Muscle layer of colon (tissue), 2 donors: ENCODE measurements around the gene TJP1.

Experiments used
- H3K27ac ChIP-seq: one replicate; pipeline ENCODE4 v1.7.0; 2013; ENCODE audit warnings: low read depth, mild to moderate bottlenecking, low read length, moderate library complexity
- H3K27me3 ChIP-seq, 2 donors: one replicate each; pipeline ENCODE4 v1.7.0; 2013; ENCODE audit warnings: low read length in 2 of 2, mild to moderate bottlenecking in 2 of 2; ENCODE audit not compliant: insufficient read depth in 2 of 2, control insufficient read depth in 1 of 2
- H3K36me3 ChIP-seq: one replicate; pipeline ENCODE4 v1.7.0; 2013; ENCODE audit warnings: mild to moderate bottlenecking, low read length; ENCODE audit not compliant: insufficient read depth
- H3K4me1 ChIP-seq: one replicate; pipeline ENCODE4 v1.7.0; 2013; ENCODE audit warnings: mild to moderate bottlenecking, low read length; ENCODE audit not compliant: insufficient read depth
- H3K4me3 ChIP-seq, 2 donors: one replicate each; pipeline ENCODE4 v1.7.0; 2013; ENCODE audit warnings: low read length in 2 of 2, low read depth in 1 of 2, mild to moderate bottlenecking in 1 of 2, moderate library complexity in 1 of 2
- H3K9ac ChIP-seq: one replicate; pipeline ENCODE4 v1.7.0; 2013; ENCODE audit warnings: low read length
- H3K9me3 ChIP-seq: one replicate; pipeline ENCODE4 v1.7.0; 2013; ENCODE audit warnings: mild to moderate bottlenecking, low read length
- donor health status: abdominal sarcoma.
- donor health status: Adenocarcinoma of cecum.

TJP1 gene

GRCh38 chr15:29686079-29686425, 136.2 kb downstream of the TJP1 start:
- Histone ChIP-seq H3K27ac (no peak overlapping the region), H3K4me3 (no peak overlapping the region), H3K9me3 (no peaks in the 10 kb centered on the region), H3K27me3 (no peaks in the 10 kb centered on the region), H3K9ac (no peak overlapping the region), H3K4me1 (no peaks in the 10 kb centered on the region), H3K36me3 (no peaks in the 10 kb centered on the region)

- Histone ChIP-seq H3K36me3 (no peaks in the 10 kb centered on the region), H3K4me1 (no peaks in the 10 kb centered on the region), H3K4me3 (no peak overlapping the region), H3K9me3 (no peaks in the 10 kb centered on the region), H3K27me3 (no peaks in the 10 kb centered on the region), H3K9ac (no peak overlapping the region), H3K27ac (no peak overlapping the region)
Measured at GRCh38 chr15:29685156-29686078, 136.9 kb downstream of the TJP1 start.

GRCh38 chr15:29682781-29683180, 139.5 kb downstream of the TJP1 start:
- no peaks in the 10 kb centered on the region for H3K27me3 ChIP-seq
- H3K36me3 ChIP-seq: no peaks in the 10 kb centered on the region
- no peak overlapping the region for H3K4me3 ChIP-seq

GRCh38 chr15:29682361-29682760, 139.9 kb downstream of the TJP1 start:
- H3K9me3 ChIP-seq: no peaks in the 10 kb centered on the region
- no peak overlapping the region for H3K9ac ChIP-seq
- H3K4me3 ChIP-seq: no peak overlapping the region
- H3K36me3 ChIP-seq: no peaks in the 10 kb centered on the region
- H3K27ac ChIP-seq: no peak overlapping the region
- H3K4me1 ChIP-seq: no peaks in the 10 kb centered on the region
- no peaks in the 10 kb centered on the region for H3K27me3 ChIP-seq

More at GRCh38 chr15:29682781-29683180, 139.5 kb downstream of the TJP1 start:
- no peak overlapping the region for H3K9ac ChIP-seq
- H3K27ac ChIP-seq: no peak overlapping the region
- no peaks in the 10 kb centered on the region for H3K4me1 ChIP-seq
- no peaks in the 10 kb centered on the region for H3K9me3 ChIP-seq

GRCh38 chr15:29681946-29682345, 140.3 kb downstream of the TJP1 start:
- Histone ChIP-seq H3K27ac (no peak overlapping the region), H3K36me3 (no peaks in the 10 kb centered on the region), H3K4me1 (no peaks in the 10 kb centered on the region), H3K27me3 (no peaks in the 10 kb centered on the region), H3K9ac (no peak overlapping the region), H3K9me3 (no peaks in the 10 kb centered on the region), H3K4me3 (no peak overlapping the region)

- H3K9me3 ChIP-seq: no peaks in the 10 kb centered on the region
- no peak overlapping the region for H3K27ac ChIP-seq
- no peaks in the 10 kb centered on the region for H3K4me1 ChIP-seq
- H3K27me3 ChIP-seq: no peaks in the 10 kb centered on the region
- H3K9ac ChIP-seq: no peak overlapping the region
- no peak overlapping the region for H3K4me3 ChIP-seq
- H3K36me3 ChIP-seq: no peaks in the 10 kb centered on the region
Measured at GRCh38 chr15:29681166-29681845, 141.0 kb downstream of the TJP1 start.

- peaks cover 0 to 3% of the 10 kb centered on the region in 2 donors for H3K27me3 ChIP-seq
- no peak overlapping the region for H3K9ac ChIP-seq
- H3K9me3 ChIP-seq: no peaks in the 10 kb centered on the region
- no peaks in the 10 kb centered on the region for H3K4me1 ChIP-seq
- no peak overlapping the region for H3K27ac ChIP-seq
- H3K4me3 ChIP-seq: no peak overlapping the region
- H3K36me3 ChIP-seq: no peaks in the 10 kb centered on the region
Measured at GRCh38 chr15:29680465-29681165, 141.7 kb downstream of the TJP1 start.

GRCh38 chr15:29678504-29679034, 143.7 kb downstream of the TJP1 start:
- H3K4me3 ChIP-seq: no peak overlapping the region
- H3K9ac ChIP-seq: no peak overlapping the region
- H3K9me3 ChIP-seq: no peaks in the 10 kb centered on the region
- H3K4me1 ChIP-seq: no peaks in the 10 kb centered on the region
- H3K36me3 ChIP-seq: no peaks in the 10 kb centered on the region
- H3K27ac ChIP-seq: no peak overlapping the region
- H3K27me3 ChIP-seq: peaks cover 0 to 10% of the 10 kb centered on the region in 2 donors

- Histone ChIP-seq H3K4me3 (no peak overlapping the region), H3K9ac (no peak overlapping the region), H3K27ac (no peak overlapping the region), H3K36me3 (no peaks in the 10 kb centered on the region), H3K27me3 (peaks cover 0 to 10% of the 10 kb centered on the region in 2 donors), H3K9me3 (no peaks in the 10 kb centered on the region), H3K4me1 (no peaks in the 10 kb centered on the region)
Measured at GRCh38 chr15:29677871-29678461, 144.3 kb downstream of the TJP1 start.

- H3K27ac ChIP-seq: no peak overlapping the region
- H3K4me1 ChIP-seq: no peaks in the 10 kb centered on the region
- peaks cover 0 to 10% of the 10 kb centered on the region in 2 donors for H3K27me3 ChIP-seq
- H3K9ac ChIP-seq: no peak overlapping the region
- H3K36me3 ChIP-seq: no peaks in the 10 kb centered on the region
- no peak overlapping the region for H3K4me3 ChIP-seq
- no peaks in the 10 kb centered on the region for H3K9me3 ChIP-seq
Measured at GRCh38 chr15:29677455-29677854, 144.8 kb downstream of the TJP1 start.

- Histone ChIP-seq H3K4me3 (no peak overlapping the region), H3K27me3 (peaks cover 0 to 10% of the 10 kb centered on the region in 2 donors), H3K9ac (no peak overlapping the region), H3K4me1 (no peaks in the 10 kb centered on the region), H3K36me3 (no peaks in the 10 kb centered on the region), H3K27ac (no peak overlapping the region), H3K9me3 (no peaks in the 10 kb centered on the region)
Measured at GRCh38 chr15:29676961-29677402, 145.3 kb downstream of the TJP1 start.
